MM.1S (cell line): ENCODE measurements around the gene PRKCA.

ENCODE experiments used
- CTCF ChIP-seq: fragments of 300-600 bp; sonication (generic); IDR thresholded peaks from 2 replicates; pipeline ENCODE4 v1.5.1; 2016; ENCODE audit warnings: antibody characterized with exemption, low read length, mixed read lengths
- EZH2 ChIP-seq: fragments of 300-600 bp; sonication (generic); optimal IDR thresholded peaks from 2 replicates; pipeline ENCODE3; 2017; ENCODE audit warnings: low read depth, mild to moderate bottlenecking, antibody characterized with exemption, low read length, mixed read lengths
- EZH2phosphoT487 ChIP-seq: fragments of 300-600 bp; sonication (generic); IDR thresholded peaks from 2 replicates; pipeline ENCODE4 v1.6.1; 2018; ENCODE audit warnings: antibody characterized with exemption, low read length

- TF ChIP-seq CTCF (no peak), EZH2 (no peak), EZH2phosphoT487 (no peak)
Measured at GRCh38 chr17:66488864-66489263, 186.5 kb downstream of the PRKCA start.
